Activated CD4-positive, alpha-beta T cell treated with anti-CD3 and anti-CD28 coated beads, Interleukin-2, amount 50 U/mL, for 24 hours (primary cell): Measurements from ENCODE around the gene OR6C2.
"Not testable (repeated sequence)": the region's sequence is repeated elsewhere in the genome, so short reads cannot be mapped to it uniquely, and the experiment has no call there.

Experiments used
- DNase-seq, 2 donors: peaks; one replicate each; pipeline ENCODE4 v3.0.0-alpha.2; 2020; ENCODE audit warnings: low read depth in 1 of 2, low spot score in 1 of 2

The OR6C2 gene

DNA sequence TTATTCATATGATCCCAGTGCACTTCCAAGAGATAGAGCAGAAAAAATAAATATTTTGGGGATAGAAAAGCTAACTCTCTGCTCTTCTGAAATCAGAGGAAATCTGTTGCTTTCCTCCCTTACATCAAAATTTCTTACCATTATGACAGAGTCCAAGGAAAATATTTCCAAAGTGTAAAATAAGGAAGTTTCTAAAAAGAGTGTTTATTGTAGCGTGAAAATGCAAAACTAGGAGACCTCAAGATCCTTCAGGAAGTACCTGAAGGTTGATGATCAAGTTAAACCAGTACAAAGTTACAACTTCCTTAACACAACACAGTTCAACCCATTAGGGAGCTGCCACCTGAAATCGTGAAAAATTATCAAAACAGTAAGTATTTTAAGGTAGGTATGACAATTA, at the start of gene OR6C2:
OR6C2 (plus strand) TSS at position 301 of the 400 bp plus-strand sequence. CDS start 8,138 bp downstream, outside the sequence.
- no peak for DNase-seq

DNA sequence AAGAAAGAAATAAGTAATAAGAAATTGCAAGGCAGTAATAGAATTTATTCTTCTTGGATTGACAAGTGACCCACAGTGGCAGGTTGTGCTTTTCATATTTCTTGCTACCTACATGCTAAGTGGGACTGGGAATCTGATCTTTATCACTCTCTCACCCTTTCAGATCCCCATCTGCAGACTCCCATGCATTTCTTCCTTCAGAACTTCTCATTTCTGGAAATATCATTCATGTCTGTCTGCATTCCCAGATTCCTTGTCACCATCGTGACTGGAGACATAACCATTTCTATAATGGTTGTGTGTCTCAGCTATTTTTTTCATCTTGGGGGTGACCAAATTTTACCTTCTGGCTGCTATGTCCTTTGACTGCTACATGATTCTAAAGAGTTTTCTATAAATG, 47.5 kb upstream of the OR6C2 start:
- no peak for DNase-seq

DNA sequence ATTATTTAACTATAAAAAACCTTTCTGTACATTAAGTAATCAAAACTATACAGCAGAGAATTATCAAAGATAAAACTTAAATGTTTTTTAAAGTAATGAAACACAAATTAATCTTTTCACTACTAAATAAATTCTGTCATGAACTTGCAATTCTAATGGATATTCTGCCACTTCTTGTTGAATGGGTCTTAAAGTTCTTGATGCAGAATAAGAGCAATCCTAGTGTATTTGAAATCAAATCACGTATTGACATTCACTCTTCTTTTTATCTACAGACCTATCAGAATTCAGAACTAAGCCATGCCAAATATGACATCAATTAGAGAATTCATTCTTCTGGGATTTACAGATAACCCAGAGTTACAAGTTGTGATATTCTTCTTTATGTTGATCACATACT, 43.6 kb upstream of the OR6C2 start, which contains the start of gene OR6C65:
OR6C65 (plus strand) TSS at position 301 of the 400 bp plus-strand sequence; CDS start at position 301, 0 bp downstream.
- DNase-seq, result no peak

DNA sequence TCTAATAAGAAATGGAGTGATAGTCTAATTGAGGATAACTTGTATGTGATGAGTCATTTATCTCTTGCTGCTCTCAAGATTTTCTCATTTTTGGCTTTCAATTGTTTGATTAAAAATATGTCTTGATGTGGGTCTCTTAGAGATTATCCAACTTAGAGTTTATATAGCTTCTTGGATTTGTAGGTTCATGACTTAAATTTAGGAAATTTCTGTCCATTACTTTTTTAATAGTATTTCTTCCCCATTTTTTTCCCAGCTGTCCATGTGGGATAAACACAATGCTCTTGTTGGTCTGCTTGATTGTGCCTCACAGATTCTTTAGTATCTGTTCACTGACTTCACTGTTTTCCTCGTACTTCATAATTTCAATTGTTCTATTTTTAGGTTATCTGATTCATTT, 36.0 kb upstream of the OR6C2 start:
- DNase-seq, result no peak

DNA sequence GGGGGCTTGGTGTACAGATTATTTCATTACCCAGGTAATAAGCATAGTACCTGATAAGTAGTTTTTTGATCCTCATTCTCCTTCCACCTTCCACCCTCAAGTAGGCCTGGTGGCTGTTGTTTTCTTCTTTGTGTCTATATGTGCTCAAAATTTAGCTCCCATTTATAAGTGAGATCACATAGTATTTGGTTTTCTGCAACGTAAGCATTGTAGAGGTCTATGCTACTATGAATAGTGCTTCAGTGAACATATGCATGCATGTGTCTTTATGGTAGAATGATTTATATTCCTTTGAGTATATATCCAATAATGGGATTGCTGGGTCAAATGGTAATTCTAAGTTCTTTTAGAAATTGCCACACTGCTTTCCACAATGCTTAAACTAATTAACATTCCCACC, 34.7 kb upstream of the OR6C2 start:
- DNase-seq, result not testable (repeated sequence)

DNA sequence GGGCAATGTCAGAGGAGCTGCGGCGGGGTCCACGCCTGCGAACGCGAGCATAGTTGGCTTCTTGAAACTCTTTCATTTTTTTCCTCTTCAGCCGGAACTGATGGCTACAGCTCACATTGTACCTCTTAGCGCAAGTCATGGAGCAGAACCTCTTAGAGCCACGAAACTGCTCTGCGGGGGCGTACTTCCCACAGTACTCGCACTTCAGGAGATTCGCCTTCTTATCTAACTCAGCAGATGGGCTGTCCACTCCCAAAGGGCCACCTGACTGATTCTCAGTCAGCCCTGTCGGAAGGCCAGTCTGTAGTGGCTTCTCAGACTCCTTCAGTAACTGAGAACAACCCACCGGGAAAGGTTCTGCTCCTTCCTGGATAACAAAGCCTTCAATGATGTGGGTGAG, 31.7 kb upstream of the OR6C2 start:
- not testable (repeated sequence) for DNase-seq

DNA sequence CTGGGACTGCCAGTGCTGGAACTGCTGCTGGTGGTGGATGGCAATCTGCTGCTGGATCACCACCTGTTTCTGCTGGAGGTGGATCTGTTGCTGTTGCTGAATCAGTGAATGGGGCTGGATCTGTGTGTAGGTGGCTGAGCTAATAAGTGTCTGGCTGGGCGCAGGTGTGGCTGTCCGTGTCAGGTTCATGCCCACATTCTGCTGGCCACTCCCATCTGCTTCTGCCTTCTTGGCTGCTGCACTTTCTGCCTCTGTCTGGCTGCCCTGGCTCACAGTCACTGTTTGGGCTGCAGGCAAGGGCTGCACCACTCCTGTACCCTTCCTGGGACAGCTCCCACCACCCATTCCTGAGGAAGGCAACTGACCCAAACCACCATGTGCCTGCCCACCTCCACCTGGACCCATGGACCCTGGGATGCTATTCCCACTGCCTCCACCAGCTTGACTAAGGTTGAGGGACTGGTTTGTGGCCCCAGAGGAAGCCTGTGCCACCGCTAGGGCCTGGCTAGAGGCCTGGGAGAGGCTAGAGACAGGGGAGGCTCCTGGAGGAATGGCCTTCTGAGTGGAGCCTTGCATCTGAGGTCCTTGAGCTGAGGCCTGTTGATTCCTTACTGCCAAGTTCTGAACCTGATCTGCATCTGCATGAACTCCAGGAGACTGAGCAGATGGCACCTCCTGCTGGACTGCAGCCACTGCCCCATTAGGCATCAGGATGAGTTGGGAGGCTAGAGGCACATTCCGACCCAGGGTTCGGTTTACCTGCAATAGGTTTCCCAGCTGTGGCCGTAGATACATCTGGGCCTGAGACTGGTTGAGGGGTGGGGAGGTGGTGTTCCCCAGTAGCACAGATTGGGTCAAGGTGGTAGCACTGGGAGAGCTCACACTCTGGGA, 30.1 kb upstream of the OR6C2 start:
- not testable (repeated sequence) for DNase-seq

DNA sequence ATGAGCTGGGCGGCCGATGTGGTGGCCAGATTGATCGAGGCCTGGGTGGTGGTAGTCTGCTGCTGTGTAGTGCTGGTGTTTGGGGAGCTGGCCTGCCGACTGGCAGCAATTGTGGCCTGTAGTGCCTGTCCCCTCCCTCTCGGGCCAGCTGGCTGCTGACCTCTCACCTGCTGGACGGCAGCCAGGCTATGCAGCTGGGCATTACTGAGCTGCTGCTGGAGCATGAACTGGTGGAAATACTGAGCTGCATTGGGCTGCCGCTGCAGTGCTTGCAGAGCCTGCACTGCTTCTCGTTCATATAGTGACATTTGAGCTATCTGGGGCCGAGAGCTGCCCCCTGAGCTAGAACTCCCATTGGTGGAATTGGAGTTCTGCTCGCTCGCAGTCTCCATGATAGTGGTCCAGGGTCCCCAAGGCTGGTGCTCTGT, 29.5 kb upstream of the OR6C2 start:
- not testable (repeated sequence) for DNase-seq

DNA sequence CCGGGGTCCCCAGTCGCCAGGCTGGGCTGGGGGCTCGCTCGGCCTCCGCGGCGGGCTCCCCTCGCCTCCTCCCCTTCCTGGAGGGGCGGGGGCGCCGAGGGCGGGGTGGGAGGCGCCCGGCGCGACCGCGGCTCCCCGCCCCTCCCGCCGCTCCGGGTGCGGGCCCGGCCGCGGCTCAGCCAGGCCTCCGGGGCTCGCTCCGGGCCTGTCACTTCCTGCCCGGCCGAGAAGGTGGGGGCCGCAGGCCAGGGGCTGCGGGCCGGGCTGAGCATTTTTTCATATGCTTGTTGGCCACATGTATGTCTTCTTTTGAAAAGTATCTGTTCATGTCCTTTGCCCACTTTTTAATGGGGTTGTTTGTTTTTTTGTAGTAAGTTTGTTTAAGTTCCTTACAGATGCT, 29.0 kb upstream of the OR6C2 start:
- not testable (repeated sequence) for DNase-seq

DNA sequence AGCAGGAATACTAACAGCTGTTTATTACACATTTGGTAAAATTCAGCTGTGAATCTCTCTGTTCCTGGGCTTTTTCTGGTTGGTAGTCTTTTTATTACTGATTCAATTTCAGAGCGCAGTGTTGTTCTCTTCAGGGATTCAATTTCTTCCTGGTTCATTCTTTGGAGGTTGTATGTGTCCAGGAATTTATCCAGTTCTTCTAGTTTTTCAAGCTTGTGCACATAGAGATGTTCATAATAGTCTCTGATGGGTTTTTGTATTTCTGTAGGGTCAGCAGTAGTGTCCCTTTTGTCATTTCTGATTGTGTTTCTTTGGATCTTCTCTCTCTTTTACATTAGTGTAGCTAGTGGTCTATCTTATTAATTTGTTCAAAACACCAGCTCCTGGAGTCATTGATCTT, 26.9 kb upstream of the OR6C2 start:
- no peak for DNase-seq

DNA sequence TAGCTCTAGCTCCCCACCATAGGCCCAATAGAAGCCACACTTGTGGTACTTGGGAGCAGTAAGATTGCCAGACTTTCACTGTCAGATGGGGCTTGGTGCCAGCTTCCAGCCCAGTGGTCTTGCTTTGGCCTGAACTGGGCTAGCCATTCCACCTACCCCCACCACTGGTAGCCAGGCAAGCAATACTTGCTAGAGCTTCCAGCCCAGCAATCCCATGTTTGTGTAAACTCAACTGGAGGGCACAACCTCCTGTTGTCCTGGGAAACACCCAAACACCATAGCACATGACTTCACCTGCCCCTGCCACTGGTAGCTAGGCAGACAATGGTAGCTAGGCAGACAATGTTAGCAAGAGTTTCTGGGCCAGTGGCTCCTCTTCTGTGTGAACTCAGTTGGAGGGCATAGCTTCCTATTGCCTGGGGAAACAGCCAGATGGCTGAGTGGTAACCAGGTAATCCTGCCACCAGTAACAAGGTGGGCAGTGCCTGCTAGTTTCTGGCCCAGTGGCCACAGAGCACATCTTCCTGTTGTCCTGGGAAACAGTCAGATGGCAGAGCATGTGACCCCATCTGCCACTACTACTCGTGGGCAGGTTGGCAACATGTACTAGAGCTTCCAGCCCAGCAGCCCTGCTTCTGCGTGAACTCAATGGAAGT, 23.4 kb upstream of the OR6C2 start:
- no peak for DNase-seq

DNA sequence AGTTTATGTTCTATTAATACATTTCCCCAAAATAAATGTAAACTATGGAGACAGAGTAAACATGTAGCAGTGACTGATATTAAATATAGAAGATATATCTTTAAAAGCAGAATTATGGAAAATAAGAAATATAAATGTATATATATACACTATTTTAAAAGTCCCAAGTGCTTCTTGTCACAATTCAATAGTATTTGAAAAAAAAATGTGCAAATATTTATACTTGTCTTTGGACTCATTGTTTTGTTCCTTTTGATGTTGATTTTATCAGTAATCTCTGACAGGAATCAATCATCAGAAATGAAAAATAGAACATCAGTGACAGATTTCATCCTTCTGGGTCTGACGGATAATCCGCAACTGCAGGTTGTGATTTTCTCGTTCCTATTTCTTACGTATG, 17.9 kb upstream of the OR6C2 start, which contains the start of gene OR6C76:
OR6C76 (plus strand) TSS at position 301 of the 400 bp plus-strand sequence; CDS start at position 301, 0 bp downstream.
- DNase-seq, result no peak

DNA sequence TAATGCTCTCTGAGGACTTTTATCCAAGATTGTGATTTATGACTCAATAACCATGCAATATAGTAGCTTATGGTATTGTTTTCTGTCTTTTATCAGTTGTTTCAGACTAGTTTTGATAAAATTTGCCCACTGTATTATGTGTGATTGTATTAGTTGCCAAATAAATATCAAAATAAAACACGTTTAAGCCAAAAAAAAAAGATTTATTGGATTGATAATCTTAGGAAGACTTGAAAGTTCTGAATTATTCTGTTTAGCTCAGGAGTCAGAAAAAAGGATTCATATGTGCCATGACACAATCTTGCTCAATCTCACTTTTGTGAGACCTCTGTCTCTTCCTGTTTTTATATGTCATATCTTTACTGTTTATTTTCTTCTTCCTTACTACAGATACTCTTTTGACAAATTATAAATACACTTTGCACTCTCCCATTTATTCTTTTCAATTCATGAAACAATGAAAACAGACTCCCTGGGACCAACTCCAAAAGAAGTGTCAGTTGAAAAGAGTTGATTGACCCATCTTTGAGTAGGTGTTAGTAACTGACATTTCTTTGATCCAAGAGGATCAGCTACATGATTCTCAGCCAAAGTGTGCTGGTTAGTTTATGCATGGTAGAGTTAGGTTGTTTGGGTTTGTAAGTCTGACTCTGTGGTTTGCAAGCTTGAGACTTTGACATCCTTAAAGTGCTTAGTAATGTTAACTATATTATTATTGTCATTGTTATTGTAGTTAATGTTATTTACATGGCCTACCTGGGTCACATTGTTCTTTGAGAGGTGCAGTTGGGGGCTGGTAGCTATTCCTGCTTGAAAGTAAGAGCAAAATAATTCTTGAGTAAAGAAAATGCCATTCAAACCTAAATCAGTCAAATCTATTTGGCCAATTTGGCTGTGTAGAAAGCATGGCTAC, 15.3 kb upstream of the OR6C2 start:
- DNase-seq, result no peak

DNA sequence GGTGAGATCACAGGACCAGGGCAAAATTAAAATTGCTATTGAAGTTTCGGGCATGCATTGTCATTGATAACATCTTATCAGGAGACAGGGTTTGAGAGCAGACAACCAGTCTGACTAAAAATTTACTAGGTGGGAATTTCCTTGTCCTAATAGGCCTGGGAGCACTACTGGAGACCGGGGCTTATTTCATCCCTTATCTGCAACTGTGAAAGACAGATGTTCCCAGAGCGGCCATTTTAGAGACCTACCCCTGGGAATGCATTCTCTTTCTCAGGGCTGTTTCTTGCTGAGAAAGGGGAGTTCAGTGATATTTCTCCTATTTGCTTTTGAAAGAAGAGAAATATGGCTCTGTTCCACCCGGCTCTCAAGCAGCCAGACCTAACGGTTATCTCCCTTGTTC, 2.6 kb upstream of the OR6C2 start:
- DNase-seq, result not testable (repeated sequence)

DNA sequence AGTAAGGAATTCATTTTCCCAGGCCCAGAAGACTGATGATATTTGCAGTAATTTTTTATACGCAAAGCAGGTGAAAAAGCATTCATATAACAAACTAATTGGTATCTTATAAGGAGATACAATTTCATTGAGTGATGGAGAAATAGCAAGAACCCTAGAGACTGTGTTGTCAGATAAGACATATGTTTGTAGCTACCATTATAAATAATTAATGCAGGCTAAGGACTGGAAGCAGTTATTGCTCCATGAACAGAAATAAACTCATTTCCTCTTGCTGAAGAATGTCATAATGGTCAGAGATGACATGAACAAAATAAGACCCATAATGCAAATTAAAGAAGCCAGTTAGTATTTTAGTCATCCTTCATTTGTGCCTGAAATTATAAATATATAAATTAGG, 1.5 kb downstream of the OR6C2 start:
- no peak for DNase-seq

DNA sequence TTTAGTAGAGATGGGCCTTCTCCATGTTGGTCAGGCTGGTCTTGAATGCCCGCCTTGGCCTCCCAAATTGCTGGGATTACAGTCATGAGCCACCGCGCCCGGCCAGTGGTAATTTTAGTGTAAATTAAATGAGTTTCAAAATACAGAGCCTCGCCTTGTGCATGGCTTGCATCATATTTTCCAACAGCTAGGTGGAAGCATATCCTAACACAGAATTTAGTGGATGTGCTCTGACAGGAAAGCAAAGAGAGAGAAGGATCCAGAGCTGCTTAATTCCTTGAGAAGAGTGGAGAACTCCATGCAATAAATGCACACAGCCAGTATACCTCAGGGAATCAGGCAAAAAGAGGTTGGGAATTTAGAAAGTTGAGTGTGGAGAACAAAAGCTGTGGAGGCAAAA, 2.5 kb downstream of the OR6C2 start:
- DNase-seq, result no peak

DNA sequence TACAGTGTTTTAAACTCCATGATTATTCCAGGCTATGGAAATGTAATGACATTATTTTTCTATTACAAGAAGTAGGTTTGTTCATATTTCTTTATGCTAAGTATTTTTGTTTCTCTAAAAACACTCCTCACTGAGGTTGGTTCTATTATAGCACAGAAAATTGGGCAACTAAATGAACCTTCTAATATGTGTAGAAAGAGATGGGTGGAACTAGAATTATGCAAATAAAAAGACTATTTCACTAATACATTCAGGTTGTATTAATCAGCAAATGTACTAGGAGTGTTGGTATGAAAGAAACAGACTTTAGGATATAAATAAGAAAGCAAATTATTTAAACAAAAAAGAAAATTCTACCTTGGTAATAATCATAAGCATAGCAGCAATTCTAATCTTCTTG, 4.9 kb downstream of the OR6C2 start:
- DNase-seq, result no peak

DNA sequence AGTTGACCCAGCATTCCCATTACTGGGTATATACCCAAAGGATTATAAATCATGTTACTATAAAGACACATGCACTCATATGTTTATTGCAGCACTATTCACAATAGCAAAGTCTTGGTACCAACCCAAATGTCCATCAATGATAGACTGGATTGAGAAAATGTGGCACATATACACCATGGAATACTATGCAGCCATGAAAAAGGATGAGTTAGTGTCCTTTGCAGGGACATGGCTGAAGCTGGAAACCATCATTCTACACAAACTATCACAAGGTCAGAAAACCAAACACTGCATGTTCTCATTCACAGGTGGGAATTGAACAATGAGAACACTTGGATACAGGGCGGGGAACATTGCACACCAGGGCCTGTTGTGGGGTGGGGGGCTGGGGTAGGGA, 21.1 kb downstream of the OR6C2 start:
- not testable (repeated sequence) for DNase-seq

DNA sequence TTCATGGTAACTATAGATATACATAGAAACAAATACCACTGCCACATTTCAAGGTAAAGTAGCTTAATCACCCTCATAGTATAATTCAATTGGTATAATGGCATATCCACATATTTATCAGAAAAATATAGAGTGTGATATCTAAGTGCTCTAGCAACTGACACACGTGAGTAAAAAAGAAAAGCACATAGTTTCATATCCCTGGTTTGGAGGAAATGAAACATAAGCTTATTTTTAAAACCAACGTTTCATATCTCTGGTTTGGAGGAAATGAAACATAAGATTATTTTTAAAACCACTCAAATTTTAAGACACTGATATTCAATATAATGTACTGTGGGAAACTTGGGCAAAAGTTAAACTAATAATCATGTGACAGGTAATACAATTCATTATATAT, 24.0 kb downstream of the OR6C2 start:
- no peak for DNase-seq

DNA sequence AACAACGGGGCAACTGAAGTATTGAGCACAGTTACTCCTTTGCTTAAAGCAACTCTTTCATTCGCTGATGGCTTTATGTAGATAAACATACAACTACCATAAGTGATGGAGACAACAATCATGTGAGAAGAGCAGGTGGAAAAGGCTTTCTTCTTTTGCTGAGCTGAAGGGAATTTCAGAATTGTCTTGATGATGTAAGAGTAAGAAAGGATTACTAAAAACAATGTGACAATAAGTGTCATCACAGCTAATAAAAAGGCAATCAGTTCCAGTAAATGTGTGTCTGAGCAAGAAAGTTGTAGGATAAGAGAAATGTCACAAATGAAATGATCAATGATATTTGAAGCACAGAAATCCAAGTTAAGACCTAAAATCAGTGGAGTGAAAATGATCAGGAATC, 25.4 kb downstream of the OR6C2 start:
- DNase-seq, result no peak
